Middle frontal gyrus (tissue), 1 donor: Measurements from ENCODE around the gene TRANK1.

Experiments
- DNase-seq: peaks from one replicate; pipeline ENCODE4 v3.0.0-alpha.2; 2015; ENCODE audit warnings: low spot score; ENCODE audit errors: extremely low spot score

The TRANK1 gene

GRCh38 chr3:36850743-36851142 lies 94.1 kb downstream of the TRANK1 start:
- no peak for DNase-seq

GRCh38 chr3:36846406-36846805 lies 98.4 kb downstream of the TRANK1 start:
- DNase-seq = no peak

- DNase-seq = no peak
Observed at GRCh38 chr3:36843065-36844051, 101.5 kb downstream of the TRANK1 start.

GRCh38 chr3:36842275-36842674 lies 102.6 kb downstream of the TRANK1 start:
- no peak for DNase-seq

GRCh38 chr3:36840453-36840921 lies 104.4 kb downstream of the TRANK1 start:
- DNase-seq = no peak

GRCh38 chr3:36837089-36837488 lies 107.8 kb downstream of the TRANK1 start:
- no peak for DNase-seq

GRCh38 chr3:36833160-36833814 lies 111.6 kb downstream of the TRANK1 start:
- DNase-seq = no peak

- DNase-seq = no peak
Observed at GRCh38 chr3:36832406-36832805, 112.4 kb downstream of the TRANK1 start.

- no peak for DNase-seq
Observed at GRCh38 chr3:36827133-36827532, 117.7 kb downstream of the TRANK1 start.

GRCh38 chr3:36826240-36826639 lies 118.6 kb downstream of the TRANK1 start:
- DNase-seq = no peak

- no peak for DNase-seq
Observed at GRCh38 chr3:36824443-36824842, 120.4 kb downstream of the TRANK1 start.

GRCh38 chr3:36823806-36824205 lies 121.0 kb downstream of the TRANK1 start:
- no peak for DNase-seq

GRCh38 chr3:36820083-36820482 lies 124.8 kb downstream of the TRANK1 start:
- DNase-seq = no peak

- DNase-seq = no peak
Observed at GRCh38 chr3:36817806-36818533, 126.9 kb downstream of the TRANK1 start.

- no peak for DNase-seq
Observed at GRCh38 chr3:36815375-36815774, 129.5 kb downstream of the TRANK1 start.

- no peak for DNase-seq
Observed at GRCh38 chr3:36814776-36815175, 130.1 kb downstream of the TRANK1 start.

GRCh38 chr3:36814066-36814717 lies 130.7 kb downstream of the TRANK1 start:
- peak; percentile 36 for DNase-seq

GRCh38 chr3:36813305-36813704 lies 131.5 kb downstream of the TRANK1 start:
- no peak for DNase-seq

GRCh38 chr3:36812240-36812639 lies 132.6 kb downstream of the TRANK1 start:
- no peak for DNase-seq

GRCh38 chr3:36811768-36812167 lies 133.1 kb downstream of the TRANK1 start:
- DNase-seq = no peak
